ENCODE results near the gene SLC35A3.

The SLC35A3 gene

GRCh38 chr1:100023482-100023881 lies 53.7 kb downstream of the SLC35A3 start:
- Histone ChIP-seq H3K4me2 (ENCODE audit: insufficient read depth, low read length, poor library complexity, severe bottlenecking) (no peak overlapping the region), H3K9me3 (replicated peaks in 1 of 2; ENCODE audit: control insufficient read depth in 2 of 2, insufficient read depth in 1 of 2, low read depth in 1 of 2, low read length in 2 of 2) (no peaks in the 10 kb centered on the region), H3K4ac (ENCODE audit: low read length) (no peak overlapping the region), H4K91ac (ENCODE audit: low read depth, low read length, poor library complexity) (no peak overlapping the region), H3K4me1 (ENCODE audit: control insufficient read depth in 2 of 2, insufficient read depth in 1 of 2, low read depth in 1 of 2, low read length in 2 of 2) (no peaks in the 10 kb centered on the region), H3K79me1 (ENCODE audit: low read depth, low read length) (no peaks in the 10 kb centered on the region), H3K9ac (ENCODE audit: low read depth, low read length, poor library complexity) (no peak overlapping the region), H2BK12ac (ENCODE audit: low read length) (no peak overlapping the region), H4K8ac (ENCODE audit: low read depth, low read length) (no peak overlapping the region), H3K36me3 (replicated peaks in 1 of 2; ENCODE audit: control insufficient read depth in 2 of 2, insufficient read depth in 2 of 2, low read length in 2 of 2) (peaks cover 1 to 14% of the 10 kb centered on the region in 2 donors), H2BK5ac (ENCODE audit: low read length) (no peak overlapping the region), H2BK120ac (ENCODE audit: low read depth, low read length) (no peak overlapping the region), H2AFZ (ENCODE audit: low read length) (no peak overlapping the region), H2BK15ac (ENCODE audit: low read length) (no peak overlapping the region), H3K4me3 (ENCODE audit: low read length in 2 of 2) (no peak overlapping the region), H3K18ac (ENCODE audit: low read length) (no peak overlapping the region), H2AK5ac (ENCODE audit: low read depth, low read length) (no peak overlapping the region), H3K27ac (replicated peaks; ENCODE audit: low read length) (no peak overlapping the region), H3K27me3 (ENCODE audit: control insufficient read depth in 3 of 3, insufficient read depth in 3 of 3, low read depth in 1 of 3, low read length in 3 of 3) (no peaks in the 10 kb centered on the region), H3K14ac (ENCODE audit: low read length) (no peak overlapping the region), H3K23ac (ENCODE audit: low read depth, low read length, poor library complexity) (no peak overlapping the region)
- no peak for DNase-seq (ENCODE audit: low spot score)
- no CpG with 5 or more reads among the region's 6 CpGs for WGBS, 2 donors (ENCODE audit: extremely low coverage in 2 of 2, insufficient read length in 2 of 2, insufficient replicate concordance in 1 of 2)

- H4K8ac ChIP-seq (ENCODE audit: low read depth, low read length): no peak overlapping the region
- no CpG with 5 or more reads among the region's 1 CpG for WGBS, 2 donors (ENCODE audit: extremely low coverage in 2 of 2, insufficient read length in 2 of 2, insufficient replicate concordance in 1 of 2)
Measured at GRCh38 chr1:100027212-100027611, 57.4 kb downstream of the SLC35A3 start.

GRCh38 chr1:100028765-100029164 lies 59.0 kb downstream of the SLC35A3 start:
- H3K79me1 ChIP-seq (ENCODE audit: low read depth, low read length): no peaks in the 10 kb centered on the region
- H3K9me3 ChIP-seq (replicated peaks in 1 of 2; ENCODE audit: control insufficient read depth in 2 of 2, insufficient read depth in 1 of 2, low read depth in 1 of 2, low read length in 2 of 2): no peaks in the 10 kb centered on the region
- no peak overlapping the region for H3K23ac ChIP-seq (ENCODE audit: low read depth, low read length, poor library complexity)
- no peak overlapping the region for H3K27ac ChIP-seq (replicated peaks; ENCODE audit: low read length)
- no peak overlapping the region for H2AK5ac ChIP-seq (ENCODE audit: low read depth, low read length)
- H3K4me3 ChIP-seq (ENCODE audit: low read length in 2 of 2): no peak overlapping the region
- H3K4me1 ChIP-seq (ENCODE audit: control insufficient read depth in 2 of 2, insufficient read depth in 1 of 2, low read depth in 1 of 2, low read length in 2 of 2): no peaks in the 10 kb centered on the region
- no CpG with 5 or more reads among the region's 2 CpGs for WGBS, 2 donors (ENCODE audit: extremely low coverage in 2 of 2, insufficient read length in 2 of 2, insufficient replicate concordance in 1 of 2)
- H2BK5ac ChIP-seq (ENCODE audit: low read length): no peak overlapping the region
- no peak overlapping the region for H3K4me2 ChIP-seq (ENCODE audit: insufficient read depth, low read length, poor library complexity, severe bottlenecking)
- no peak overlapping the region for H2AFZ ChIP-seq (ENCODE audit: low read length)
- no peak overlapping the region for H2BK12ac ChIP-seq (ENCODE audit: low read length)
- no peak overlapping the region for H2BK120ac ChIP-seq (ENCODE audit: low read depth, low read length)
- no peak for DNase-seq (ENCODE audit: low spot score)
- H4K8ac ChIP-seq (ENCODE audit: low read depth, low read length): no peak overlapping the region
- no peak overlapping the region for H3K4ac ChIP-seq (ENCODE audit: low read length)
- H3K14ac ChIP-seq (ENCODE audit: low read length): no peak overlapping the region
- H3K36me3 ChIP-seq (replicated peaks in 1 of 2; ENCODE audit: control insufficient read depth in 2 of 2, insufficient read depth in 2 of 2, low read length in 2 of 2): no peaks in the 10 kb centered on the region
- no peak overlapping the region for H3K18ac ChIP-seq (ENCODE audit: low read length)
- H2BK15ac ChIP-seq (ENCODE audit: low read length): no peak overlapping the region
- no peak overlapping the region for H4K91ac ChIP-seq (ENCODE audit: low read depth, low read length, poor library complexity)
- H3K9ac ChIP-seq (ENCODE audit: low read depth, low read length, poor library complexity): no peak overlapping the region
- H3K27me3 ChIP-seq (ENCODE audit: control insufficient read depth in 3 of 3, insufficient read depth in 3 of 3, low read depth in 1 of 3, low read length in 3 of 3): no peaks in the 10 kb centered on the region

More at GRCh38 chr1:100027212-100027611, 57.4 kb downstream of the SLC35A3 start:
- no peak overlapping the region for H4K91ac ChIP-seq (ENCODE audit: low read depth, low read length, poor library complexity)
- H3K23ac ChIP-seq (ENCODE audit: low read depth, low read length, poor library complexity): no peak overlapping the region
- no peak overlapping the region for H2BK5ac ChIP-seq (ENCODE audit: low read length)
- no peaks in the 10 kb centered on the region for H3K27me3 ChIP-seq (ENCODE audit: control insufficient read depth in 3 of 3, insufficient read depth in 3 of 3, low read depth in 1 of 3, low read length in 3 of 3)
- no peak overlapping the region for H2BK120ac ChIP-seq (ENCODE audit: low read depth, low read length)
- no peaks in the 10 kb centered on the region for H3K9me3 ChIP-seq (replicated peaks in 1 of 2; ENCODE audit: control insufficient read depth in 2 of 2, insufficient read depth in 1 of 2, low read depth in 1 of 2, low read length in 2 of 2)
- no peak overlapping the region for H3K4ac ChIP-seq (ENCODE audit: low read length)
- H3K79me1 ChIP-seq (ENCODE audit: low read depth, low read length): no peaks in the 10 kb centered on the region
- no peak overlapping the region for H2AFZ ChIP-seq (ENCODE audit: low read length)
- no peak for DNase-seq (ENCODE audit: low spot score)
- H3K27ac ChIP-seq (replicated peaks; ENCODE audit: low read length): no peak overlapping the region
- H2BK15ac ChIP-seq (ENCODE audit: low read length): no peak overlapping the region
- no peak overlapping the region for H3K18ac ChIP-seq (ENCODE audit: low read length)
- no peak overlapping the region for H2BK12ac ChIP-seq (ENCODE audit: low read length)
- H3K36me3 ChIP-seq (replicated peaks in 1 of 2; ENCODE audit: control insufficient read depth in 2 of 2, insufficient read depth in 2 of 2, low read length in 2 of 2): no peaks in the 10 kb centered on the region
- H2AK5ac ChIP-seq (ENCODE audit: low read depth, low read length): no peak overlapping the region
- no peak overlapping the region for H3K4me2 ChIP-seq (ENCODE audit: insufficient read depth, low read length, poor library complexity, severe bottlenecking)
- H3K4me1 ChIP-seq (ENCODE audit: control insufficient read depth in 2 of 2, insufficient read depth in 1 of 2, low read depth in 1 of 2, low read length in 2 of 2): no peaks in the 10 kb centered on the region
- no peak overlapping the region for H3K4me3 ChIP-seq (ENCODE audit: low read length in 2 of 2)
- H3K14ac ChIP-seq (ENCODE audit: low read length): no peak overlapping the region
- H3K9ac ChIP-seq (ENCODE audit: low read depth, low read length, poor library complexity): no peak overlapping the region

GRCh38 chr1:100034470-100034869 lies 64.7 kb downstream of the SLC35A3 start:
- no peak for DNase-seq (ENCODE audit: low spot score)

More at GRCh38 chr1:100034470-100034869, 64.7 kb downstream of the SLC35A3 start:
- no peaks in the 10 kb centered on the region for H3K27me3 ChIP-seq (ENCODE audit: control insufficient read depth in 3 of 3, insufficient read depth in 3 of 3, low read depth in 1 of 3, low read length in 3 of 3)
- H3K4ac ChIP-seq (ENCODE audit: low read length): no peak overlapping the region
- peaks cover 0 to 2% of the 10 kb centered on the region in 2 donors for H3K36me3 ChIP-seq (replicated peaks in 1 of 2; ENCODE audit: control insufficient read depth in 2 of 2, insufficient read depth in 2 of 2, low read length in 2 of 2)
- no peaks in the 10 kb centered on the region for H3K9me3 ChIP-seq (replicated peaks in 1 of 2; ENCODE audit: control insufficient read depth in 2 of 2, insufficient read depth in 1 of 2, low read depth in 1 of 2, low read length in 2 of 2)
- H3K4me2 ChIP-seq (ENCODE audit: insufficient read depth, low read length, poor library complexity, severe bottlenecking): no peak overlapping the region
- no peak overlapping the region for H2BK15ac ChIP-seq (ENCODE audit: low read length)
- no peak overlapping the region for H4K8ac ChIP-seq (ENCODE audit: low read depth, low read length)
- H2BK5ac ChIP-seq (ENCODE audit: low read length): no peak overlapping the region
- no peak overlapping the region for H2BK120ac ChIP-seq (ENCODE audit: low read depth, low read length)
- H2BK12ac ChIP-seq (ENCODE audit: low read length): no peak overlapping the region
- peaks cover 0 to 2% of the 10 kb centered on the region in 2 donors for H3K4me1 ChIP-seq (ENCODE audit: control insufficient read depth in 2 of 2, insufficient read depth in 1 of 2, low read depth in 1 of 2, low read length in 2 of 2)
- H3K23ac ChIP-seq (ENCODE audit: low read depth, low read length, poor library complexity): no peak overlapping the region
- no peak overlapping the region for H2AFZ ChIP-seq (ENCODE audit: low read length)
- H3K18ac ChIP-seq (ENCODE audit: low read length): no peak overlapping the region
- no peak overlapping the region for H2AK5ac ChIP-seq (ENCODE audit: low read depth, low read length)
- no peak overlapping the region for H3K4me3 ChIP-seq (ENCODE audit: low read length in 2 of 2)
- H3K14ac ChIP-seq (ENCODE audit: low read length): no peak overlapping the region
- H4K91ac ChIP-seq (ENCODE audit: low read depth, low read length, poor library complexity): no peak overlapping the region
- peaks cover 10% of the 10 kb centered on the region for H3K79me1 ChIP-seq (ENCODE audit: low read depth, low read length)
- no peak overlapping the region for H3K9ac ChIP-seq (ENCODE audit: low read depth, low read length, poor library complexity)
- H3K27ac ChIP-seq (replicated peaks; ENCODE audit: low read length): no peak overlapping the region
